Measurements from ENCODE around the gene FBXO42.

DNA sequence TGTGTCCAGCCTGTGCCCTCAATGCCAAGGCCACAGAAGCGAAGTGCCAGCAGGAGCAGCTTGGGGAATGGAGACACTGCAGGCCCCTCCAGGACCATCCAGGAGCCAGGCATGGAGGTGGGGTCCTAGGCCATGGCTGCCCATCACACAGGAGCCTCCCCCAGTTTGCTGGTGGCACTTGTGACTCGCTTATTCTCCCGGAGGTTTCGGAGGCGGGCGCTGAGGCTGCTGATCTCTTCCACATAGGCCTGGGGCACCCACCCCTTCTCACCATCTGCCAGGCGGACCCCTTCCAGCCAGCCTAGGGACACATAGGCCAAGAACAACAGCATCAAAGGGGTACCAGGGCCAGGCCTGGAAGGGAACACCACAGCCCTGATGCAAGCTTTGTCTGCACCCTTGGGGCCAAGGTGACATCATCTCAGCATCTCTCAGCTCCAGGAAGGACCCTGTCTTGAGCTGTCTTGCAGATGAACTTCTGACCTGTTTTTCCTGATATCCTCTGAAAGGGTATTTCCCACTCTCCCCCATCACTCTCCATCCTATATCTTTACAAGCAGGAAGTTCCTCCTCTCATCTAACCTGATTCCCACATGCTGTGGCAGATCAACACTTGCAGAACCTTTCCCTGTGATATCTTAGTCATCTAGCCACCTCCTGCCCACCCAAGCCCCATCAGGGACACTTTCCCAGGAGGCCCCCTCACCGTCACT, 153.7 kb downstream of the FBXO42 start:
- TF ChIP-seq POLR2A (IDR thresholded peaks at IDR 0.05) (no peak), CTCF (IDR thresholded peaks at IDR 0.05) (no peak)
